GM23338 (cell line): ENCODE measurements around the gene ACAP1. TPM values are rescaled to one million over a fixed set of nuclear protein-coding genes. Genes with fewer than 3 reads are reported as not detected.

Source experiments
- ATAC-seq: fragments of 200-7000 bp; cut with Tn5 transposase; 3 replicates; pipeline ENCODE4 v1.9.1; 2020
- DNase-seq: peaks from one replicate; pipeline ENCODE4 v3.0.0-alpha.2; 2015; ENCODE audit warnings: low spot score
- H2AFZ ChIP-seq: fragments of 200-600 bp; sonication (generic); 2 replicates; pipeline ENCODE4 v1.8.0; 2016; ENCODE audit warnings: antibody characterized with exemption, mild to moderate bottlenecking, moderate library complexity
- H3F3A ChIP-seq: fragments of 200-600 bp; sonication (generic); replicated peaks from 2 replicates; pipeline ENCODE4 v1.8.0; 2017; ENCODE audit warnings: antibody characterized with exemption, mixed run types, low read depth
- H3K27ac ChIP-seq: fragments of 200-600 bp; sonication (generic); 2 replicates; pipeline ENCODE4 v1.6.1; 2016; ENCODE audit warnings: low read depth
- H3K27me3 ChIP-seq: fragments of 200-600 bp; sonication (generic); 2 replicates; pipeline ENCODE4 v1.8.0; 2016; ENCODE audit warnings: mild to moderate bottlenecking, mixed run types, moderate library complexity; ENCODE audit not compliant: insufficient read depth
- H3K36me3 ChIP-seq: fragments of 200-600 bp; sonication (generic); 2 replicates; pipeline ENCODE4 v1.8.0; 2016; ENCODE audit warnings: mild to moderate bottlenecking; ENCODE audit not compliant: insufficient read depth
- H3K4me1 ChIP-seq: fragments of 200-600 bp; sonication (generic); 2 replicates; pipeline ENCODE4 v1.8.0; 2016; ENCODE audit warnings: mild to moderate bottlenecking, moderate library complexity; ENCODE audit not compliant: insufficient read depth
- H3K4me2 ChIP-seq: fragments of 200-600 bp; sonication (generic); 2 replicates; pipeline ENCODE4 v1.7.1; 2017; ENCODE audit warnings: mixed run types
- H3K4me3 ChIP-seq: fragments of 200-600 bp; sonication (generic); 2 replicates; pipeline ENCODE4 v1.6.1; 2016; ENCODE audit warnings: mixed run types
- H3K79me2 ChIP-seq: fragments of 200-600 bp; sonication (generic); replicated peaks from 2 replicates; pipeline ENCODE4 v1.8.0; 2017; ENCODE audit warnings: mild to moderate bottlenecking; ENCODE audit not compliant: insufficient read depth
- H3K9me2 ChIP-seq: fragments of 200-600 bp; sonication (generic); 2 replicates; pipeline ENCODE4 v1.8.0; 2017; ENCODE audit not compliant: insufficient read depth
- H4K20me1 ChIP-seq: fragments of 200-600 bp; sonication (generic); replicated peaks from 2 replicates; pipeline ENCODE4 v1.8.0; 2017; ENCODE audit warnings: mild to moderate bottlenecking; ENCODE audit not compliant: insufficient read depth
- H3K27ac Mint-ChIP-seq: 2 replicates; pipeline ENCODE4 v1.8.0; 2020; ENCODE audit warnings: inconsistent platforms, mild to moderate bottlenecking, moderate library complexity, mixed read lengths
- H3K27me3 Mint-ChIP-seq: 3 replicates; pipeline ENCODE4 v1.8.0; 2022; ENCODE audit warnings: low read depth, mild to moderate bottlenecking, moderate library complexity, mixed read lengths, inconsistent platforms; ENCODE audit not compliant: insufficient read depth, poor library complexity
- H3K36me3 Mint-ChIP-seq: 3 replicates; pipeline ENCODE4 v1.8.0; 2021; ENCODE audit warnings: low read depth, mild to moderate bottlenecking, inconsistent platforms, moderate library complexity, mixed read lengths
- H3K4me1 Mint-ChIP-seq: 3 replicates; pipeline ENCODE4 v1.8.0; 2020; ENCODE audit warnings: mild to moderate bottlenecking, inconsistent platforms, mixed read lengths
- H3K4me3 Mint-ChIP-seq: 3 replicates; pipeline ENCODE4 v1.8.0; 2021; ENCODE audit warnings: moderate library complexity, mild to moderate bottlenecking, inconsistent platforms, mixed read lengths
- H3K9me3 Mint-ChIP-seq: 3 replicates; pipeline ENCODE4 v1.8.0; 2020; ENCODE audit warnings: moderate library complexity, mild to moderate bottlenecking, inconsistent platforms, mixed read lengths
- CREB1 ChIP-seq: fragments of 250-450 bp; sonication (Bioruptor Pico); IDR thresholded peaks from 2 replicates; pipeline ENCODE4 v1.5.0; 2020; ENCODE audit warnings: low read depth, mild to moderate bottlenecking, moderate library complexity
- EZH2phosphoT487 ChIP-seq: fragments of 200-600 bp; sonication (generic); IDR thresholded peaks from one replicate; pipeline ENCODE4 v1.8.1; 2018; ENCODE audit warnings: antibody characterized with exemption; ENCODE audit not compliant: unreplicated experiment
- STAT1 ChIP-seq: IDR thresholded peaks from one replicate; pipeline ENCODE4 v1.6.1; 2016; ENCODE audit warnings: antibody characterized with exemption; ENCODE audit not compliant: unreplicated experiment
- ZNF114 ChIP-seq: fragments of 250-450 bp; sonication (Bioruptor Pico); IDR thresholded peaks from 2 replicates; pipeline ENCODE4 v1.5.0; 2020; ENCODE audit warnings: mild to moderate bottlenecking, moderate library complexity
- ZNF331 ChIP-seq: fragments of 250-450 bp; sonication (Bioruptor Pico); IDR thresholded peaks from 2 replicates; pipeline ENCODE4 v1.5.0; 2020; ENCODE audit warnings: low read depth, mild to moderate bottlenecking, moderate library complexity
- polyA plus RNA-seq: library from polyadenylated mRNA; unstranded; fragments of >200 nt; fragmentation: Nextera tagmentation; extraction: Ambion mirVana; gene quantifications from 2 replicates; pipeline ENCODE4 v1.2.1, GENCODE V29; 2016
- total RNA-seq: library from RNA; depleted of rRNA; stranded (reverse); fragments of >200 nt; shearing (Covaris generic); gene quantifications from 2 replicates; pipeline ENCODE4 v1.2.3, GENCODE V29; 2014
- TF ChIP-seq, protein P1 (sequence below), 2 experiments: fragments of 200-600 bp in 1 of 2; sonication (generic) in 1 of 2; conservative IDR thresholded peaks; 2 replicates each; pipeline versions ENCODE4 v1.5.1 to v1.6.1; 2016 to 2017; ENCODE audit warnings: antibody characterized with exemption in 2 of 2, low read depth in 2 of 2, mild to moderate bottlenecking in 2 of 2, moderate library complexity in 1 of 2
- TF ChIP-seq, protein P2 (sequence below): IDR thresholded peaks from 2 replicates; pipeline ENCODE4 v1.6.1; 2016; ENCODE audit warnings: antibody characterized with exemption

Gene ACAP1
- total and polyA plus RNA-seq, 2 experiments from 2014 or later = 30.7 to 40.1 TPM

DNA sequence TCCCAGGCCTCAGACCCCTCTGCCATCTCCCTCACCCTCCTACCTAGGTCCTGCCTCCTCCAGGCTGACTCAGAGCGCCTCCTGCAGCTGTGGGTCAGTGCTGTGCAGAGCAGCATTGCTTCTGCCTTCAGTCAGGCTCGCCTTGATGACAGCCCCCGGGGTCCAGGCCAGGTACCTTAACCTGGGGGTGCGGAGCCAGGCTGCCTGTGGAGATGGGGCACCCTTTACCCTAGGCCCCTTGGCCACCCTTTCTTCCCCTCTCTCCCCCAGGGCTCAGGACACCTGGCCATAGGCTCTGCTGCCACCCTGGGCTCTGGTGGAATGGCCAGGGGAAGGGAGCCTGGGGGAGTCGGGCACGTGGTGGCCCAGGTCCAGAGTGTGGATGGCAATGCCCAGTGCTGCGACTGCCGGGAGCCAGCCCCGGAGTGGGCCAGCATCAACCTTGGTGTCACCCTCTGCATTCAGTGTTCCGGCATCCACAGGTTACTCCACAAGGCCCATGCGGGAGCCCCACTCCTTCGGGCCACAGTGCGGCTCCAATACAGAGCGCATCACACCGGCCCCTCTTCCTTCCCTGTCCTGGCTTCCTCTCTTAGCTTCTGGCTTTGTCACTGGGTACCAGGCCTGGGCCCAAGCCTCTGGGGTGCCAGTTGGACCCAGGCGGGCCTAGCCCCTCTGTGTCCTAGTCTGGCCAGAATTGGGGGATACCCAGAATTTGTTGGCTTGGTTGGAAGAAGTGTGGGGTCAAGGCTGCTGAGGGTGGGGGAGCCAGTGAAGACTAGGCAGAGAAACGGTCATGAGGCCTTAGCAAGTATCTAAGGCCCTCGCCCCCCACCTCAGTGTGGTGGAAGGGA is 10.7 kb downstream of the ACAP1 start:
- peaks cover 32% of the 10 kb centered on the region for H3K27me3 Mint-ChIP-seq
- no peaks in the 10 kb centered on the region for H3K79me2 ChIP-seq
- H3K4me1 ChIP-seq = peaks cover 6% of the 10 kb centered on the region
- H3K4me1 Mint-ChIP-seq = peaks cover 16% of the 10 kb centered on the region
- no peak overlapping the region for H3K4me2 ChIP-seq
- peaks cover 3% of the 10 kb centered on the region; the same call in 2 of the 3 replicates for H3K36me3 Mint-ChIP-seq
- H3K27ac ChIP-seq = no peak overlapping the region
- ATAC-seq = no peak
- H3K4me3 ChIP-seq = no peak overlapping the region
- H3K9me2 ChIP-seq = no peaks in the 10 kb centered on the region
- TF ChIP-seq, protein P1, sequence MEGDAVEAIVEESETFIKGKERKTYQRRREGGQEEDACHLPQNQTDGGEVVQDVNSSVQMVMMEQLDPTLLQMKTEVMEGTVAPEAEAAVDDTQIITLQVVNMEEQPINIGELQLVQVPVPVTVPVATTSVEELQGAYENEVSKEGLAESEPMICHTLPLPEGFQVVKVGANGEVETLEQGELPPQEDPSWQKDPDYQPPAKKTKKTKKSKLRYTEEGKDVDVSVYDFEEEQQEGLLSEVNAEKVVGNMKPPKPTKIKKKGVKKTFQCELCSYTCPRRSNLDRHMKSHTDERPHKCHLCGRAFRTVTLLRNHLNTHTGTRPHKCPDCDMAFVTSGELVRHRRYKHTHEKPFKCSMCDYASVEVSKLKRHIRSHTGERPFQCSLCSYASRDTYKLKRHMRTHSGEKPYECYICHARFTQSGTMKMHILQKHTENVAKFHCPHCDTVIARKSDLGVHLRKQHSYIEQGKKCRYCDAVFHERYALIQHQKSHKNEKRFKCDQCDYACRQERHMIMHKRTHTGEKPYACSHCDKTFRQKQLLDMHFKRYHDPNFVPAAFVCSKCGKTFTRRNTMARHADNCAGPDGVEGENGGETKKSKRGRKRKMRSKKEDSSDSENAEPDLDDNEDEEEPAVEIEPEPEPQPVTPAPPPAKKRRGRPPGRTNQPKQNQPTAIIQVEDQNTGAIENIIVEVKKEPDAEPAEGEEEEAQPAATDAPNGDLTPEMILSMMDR (conservative IDR thresholded peaks at IDR 0.05; ENCODE audit: low read depth in 2 of 2) = peak in 1 of 2 experiments; percentile 52; a peak in 2 of 4 replicates
- no peak for TF ChIP-seq CREB1 (CRISPR knock-in tag)
- no peak overlapping the region for H2AFZ ChIP-seq
- H4K20me1 ChIP-seq = 0 out of 2 replicates have a peak, but pooled peaks cover 3% of the 10 kb centered on the region
- H3K27ac Mint-ChIP-seq = peak overlapping the region; percentile 33; the same call in 1 of the 2 replicates
- peaks cover 17% of the 10 kb centered on the region; the same call in 1 of the 2 replicates for H3F3A ChIP-seq
- H3K36me3 ChIP-seq = no peaks in the 10 kb centered on the region
- no peak overlapping the region for H3K4me3 Mint-ChIP-seq
- no peaks in the 10 kb centered on the region for H3K9me3 Mint-ChIP-seq
- DNase-seq = no peak
- no peaks in the 10 kb centered on the region for H3K27me3 ChIP-seq

DNA sequence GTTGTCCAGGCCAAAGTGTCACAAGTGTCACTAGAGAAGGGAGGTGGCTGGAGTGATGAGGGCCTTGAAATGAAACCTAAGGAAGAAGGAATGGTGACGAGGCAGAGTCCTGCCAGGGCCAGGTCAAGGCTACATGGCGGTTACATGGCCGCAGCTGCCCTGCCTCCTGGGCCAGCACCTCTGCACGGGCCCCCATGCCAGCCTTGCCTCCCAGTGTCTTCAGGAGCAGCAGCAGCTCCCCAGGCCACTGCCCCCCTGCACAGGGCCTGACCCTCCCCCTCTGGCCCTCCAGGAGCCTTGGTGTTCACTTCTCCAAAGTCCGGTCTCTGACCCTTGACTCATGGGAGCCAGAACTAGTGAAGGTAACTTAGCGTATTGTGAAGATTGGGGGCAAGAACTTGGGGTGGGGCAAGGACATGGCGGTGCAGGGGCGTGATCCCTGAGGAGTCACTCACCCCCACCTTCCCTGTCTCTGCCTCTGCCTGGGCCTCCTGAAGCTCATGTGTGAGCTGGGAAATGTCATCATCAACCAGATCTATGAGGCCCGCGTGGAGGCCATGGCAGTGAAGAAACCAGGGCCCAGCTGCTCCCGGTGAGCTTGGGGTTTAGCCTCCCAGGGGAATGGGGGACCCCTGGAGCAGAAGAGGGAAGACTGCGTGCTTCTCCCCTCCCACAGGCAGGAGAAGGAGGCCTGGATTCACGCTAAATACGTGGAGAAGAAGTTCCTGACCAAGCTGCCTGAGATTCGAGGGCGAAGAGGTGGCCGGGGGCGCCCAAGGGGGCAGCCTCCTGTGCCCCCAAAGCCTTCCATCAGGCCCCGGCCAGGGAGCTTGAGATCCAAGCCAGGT is 11.5 kb downstream of the ACAP1 start:
- H3K79me2 ChIP-seq = no peaks in the 10 kb centered on the region
- peaks cover 22% of the 10 kb centered on the region; the same call in 1 of the 2 replicates for H3F3A ChIP-seq
- Mint-ChIP-seq H3K9me3 (no peaks in the 10 kb centered on the region), H3K4me1 (peaks cover 22% of the 10 kb centered on the region), H3K27me3 (peaks cover 35% of the 10 kb centered on the region), H3K4me3 (no peak overlapping the region), H3K27ac (peak overlapping the region; percentile 33; the same call in 1 of the 2 replicates), H3K36me3 (peaks cover 7% of the 10 kb centered on the region; the same call in 2 of the 3 replicates)
- no peak overlapping the region for H2AFZ ChIP-seq
- H3K27me3 ChIP-seq = no peaks in the 10 kb centered on the region
- no peak for DNase-seq
- no peak for ATAC-seq
- H4K20me1 ChIP-seq = 0 out of 2 replicates have a peak, but pooled peaks cover 3% of the 10 kb centered on the region
- H3K36me3 ChIP-seq = no peaks in the 10 kb centered on the region
- H3K4me1 ChIP-seq = peaks cover 11% of the 10 kb centered on the region
- no peak overlapping the region for H3K4me3 ChIP-seq
- no peak overlapping the region for H3K4me2 ChIP-seq
- no peak overlapping the region for H3K27ac ChIP-seq
- TF ChIP-seq STAT1 (no peak), EZH2phosphoT487 (no peak), ZNF331 (CRISPR knock-in tag) (no peak), ZNF114 (CRISPR knock-in tag) (no peak)
- TF ChIP-seq, protein P2, sequence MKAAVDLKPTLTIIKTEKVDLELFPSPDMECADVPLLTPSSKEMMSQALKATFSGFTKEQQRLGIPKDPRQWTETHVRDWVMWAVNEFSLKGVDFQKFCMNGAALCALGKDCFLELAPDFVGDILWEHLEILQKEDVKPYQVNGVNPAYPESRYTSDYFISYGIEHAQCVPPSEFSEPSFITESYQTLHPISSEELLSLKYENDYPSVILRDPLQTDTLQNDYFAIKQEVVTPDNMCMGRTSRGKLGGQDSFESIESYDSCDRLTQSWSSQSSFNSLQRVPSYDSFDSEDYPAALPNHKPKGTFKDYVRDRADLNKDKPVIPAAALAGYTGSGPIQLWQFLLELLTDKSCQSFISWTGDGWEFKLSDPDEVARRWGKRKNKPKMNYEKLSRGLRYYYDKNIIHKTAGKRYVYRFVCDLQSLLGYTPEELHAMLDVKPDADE = no peak
- no peaks in the 10 kb centered on the region for H3K9me2 ChIP-seq
